ENCODE data around the gene KRTAP5-11.
"Not testable (repeated sequence)": the region's sequence is repeated elsewhere in the genome, so short reads cannot be mapped to it uniquely, and the experiment has no call there.

Gene KRTAP5-11, protein sequence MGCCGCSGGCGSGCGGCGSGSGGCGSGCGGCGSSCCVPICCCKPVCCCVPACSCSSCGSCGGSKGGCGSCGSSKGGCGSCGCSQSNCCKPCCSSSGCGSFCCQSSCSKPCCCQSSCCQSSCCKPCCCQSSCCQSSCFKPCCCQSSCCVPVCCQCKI

DNA sequence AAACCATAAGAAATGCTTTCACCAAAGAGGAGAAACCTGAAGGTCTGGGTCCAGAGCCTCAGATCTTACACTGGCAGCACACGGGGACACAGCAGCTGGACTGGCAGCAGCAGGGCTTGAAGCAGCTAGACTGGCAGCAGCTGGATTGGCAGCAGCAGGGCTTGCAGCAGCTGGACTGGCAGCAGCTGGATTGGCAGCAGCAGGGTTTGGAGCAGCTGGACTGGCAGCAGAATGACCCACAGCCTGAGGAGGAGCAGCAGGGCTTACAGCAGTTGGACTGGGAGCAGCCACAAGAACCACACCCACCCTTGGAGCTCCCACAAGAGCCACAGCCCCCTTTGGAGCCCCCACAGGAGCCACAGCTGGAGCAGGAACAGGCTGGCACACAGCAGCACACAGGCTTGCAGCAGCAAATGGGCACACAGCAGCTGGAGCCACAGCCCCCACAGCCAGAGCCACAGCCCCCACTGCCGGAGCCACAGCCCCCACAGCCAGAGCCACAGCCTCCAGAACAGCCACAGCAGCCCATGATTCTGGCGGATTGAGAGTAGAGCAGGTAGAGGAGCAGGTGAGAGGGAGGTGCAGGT is at the start of gene KRTAP5-11:
TSS of gene KRTAP5-11 (minus strand) at position 567 of the 587 bp plus-strand sequence. CDS start at position 529, 38 bp downstream.
- FAIRE-seq, result no peak

DNA sequence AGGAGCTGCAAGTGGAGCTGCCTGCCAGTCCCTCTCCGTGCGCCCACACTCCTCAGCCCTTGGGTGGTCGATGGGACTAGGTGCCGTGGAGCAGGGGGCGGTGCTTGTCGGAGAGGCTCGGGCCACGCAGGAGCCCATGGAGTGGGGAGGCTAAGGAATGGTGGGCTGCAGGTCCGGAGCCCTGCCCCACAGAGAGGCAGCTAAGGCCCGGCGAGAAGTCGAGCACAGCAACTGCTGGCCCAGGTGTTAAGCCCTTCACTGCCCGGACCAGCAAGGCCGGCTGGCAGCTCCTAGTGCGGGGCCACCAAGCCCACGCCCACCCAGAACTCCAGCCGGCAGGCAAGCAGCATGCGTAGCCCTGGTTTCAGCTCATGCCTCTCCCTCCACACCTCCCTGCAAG is 48.9 kb upstream of the KRTAP5-11 start:
- FAIRE-seq, result not testable (repeated sequence)

DNA sequence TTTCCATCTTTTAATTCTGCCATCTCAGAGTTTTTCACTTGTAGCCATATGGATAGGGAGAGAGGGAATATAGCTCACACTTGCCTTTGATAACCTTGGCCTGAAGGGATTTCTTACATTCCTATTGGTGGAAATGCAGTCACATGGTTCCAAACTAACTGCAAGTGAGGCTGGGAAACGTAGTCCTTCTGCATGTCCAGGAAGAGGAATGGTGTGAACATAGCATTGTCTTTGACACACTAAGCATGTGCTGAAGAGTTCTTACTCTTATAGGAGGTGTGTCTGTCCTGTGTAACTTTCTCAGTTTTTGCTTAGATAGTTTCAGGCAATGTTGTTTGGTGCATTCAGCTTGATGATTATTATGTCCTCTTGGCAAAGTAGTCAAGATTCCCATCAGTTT is 47.4 kb upstream of the KRTAP5-11 start:
- not testable (repeated sequence) for FAIRE-seq

DNA sequence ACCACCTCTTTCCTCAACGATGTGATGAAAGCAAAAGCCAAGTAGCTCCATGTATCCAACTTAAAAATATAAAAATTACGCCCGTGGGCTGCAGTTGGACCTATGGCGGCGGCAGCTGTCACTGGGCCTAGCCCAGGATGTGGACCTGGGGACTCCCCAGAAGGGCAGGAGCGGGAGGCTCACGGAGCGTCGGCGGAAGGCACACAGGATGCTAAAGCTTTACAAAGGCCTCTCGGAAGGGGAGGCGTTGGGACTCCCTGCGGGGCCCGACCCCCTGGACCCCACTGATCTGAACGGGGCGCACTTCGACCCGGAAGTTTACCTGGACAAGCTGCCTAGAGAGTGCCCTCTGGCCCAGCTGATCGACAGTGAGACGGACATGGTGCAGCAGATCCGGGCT is 46.3 kb upstream of the KRTAP5-11 start:
- not testable (repeated sequence) for FAIRE-seq

DNA sequence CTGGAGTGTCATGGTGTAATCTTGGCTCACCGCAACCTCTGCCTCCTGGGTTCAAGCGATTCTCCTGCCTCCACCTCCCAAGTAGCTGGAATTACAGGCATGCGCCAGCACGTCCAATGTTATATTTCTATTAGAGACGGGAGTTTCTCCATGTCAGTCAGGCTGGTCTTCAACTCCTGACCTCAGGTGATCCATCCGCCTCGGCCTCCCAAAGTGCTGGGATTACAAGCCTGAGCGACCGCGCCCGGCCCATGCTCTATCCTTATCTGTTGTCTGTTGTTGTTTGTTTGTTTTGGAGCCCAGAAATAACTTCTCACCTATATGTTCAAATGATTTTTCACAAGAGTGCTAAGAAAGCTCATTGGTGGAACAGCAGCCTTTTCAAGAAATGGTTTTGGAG is 40.6 kb upstream of the KRTAP5-11 start:
- FAIRE-seq, result not testable (repeated sequence)

DNA sequence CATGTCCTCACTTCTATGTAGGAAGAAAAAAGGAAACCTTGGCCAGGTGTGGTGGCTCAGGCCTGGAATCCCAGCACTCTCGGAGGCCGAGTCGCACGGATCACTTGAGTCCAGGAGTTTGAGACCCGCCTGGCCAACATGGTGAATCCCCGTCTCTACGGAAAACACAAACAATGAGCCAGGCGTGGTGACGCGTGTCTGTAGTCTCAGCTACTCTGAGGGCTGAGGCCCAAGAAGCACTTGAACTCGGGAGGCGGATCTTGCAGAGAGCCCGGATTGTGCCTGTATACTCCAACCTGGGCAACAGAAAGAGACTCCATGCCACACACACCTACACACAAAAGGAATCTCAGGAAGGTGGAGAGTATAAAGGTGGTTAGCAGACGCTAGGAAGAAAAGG is 39.9 kb upstream of the KRTAP5-11 start:
- not testable (repeated sequence) for FAIRE-seq

DNA sequence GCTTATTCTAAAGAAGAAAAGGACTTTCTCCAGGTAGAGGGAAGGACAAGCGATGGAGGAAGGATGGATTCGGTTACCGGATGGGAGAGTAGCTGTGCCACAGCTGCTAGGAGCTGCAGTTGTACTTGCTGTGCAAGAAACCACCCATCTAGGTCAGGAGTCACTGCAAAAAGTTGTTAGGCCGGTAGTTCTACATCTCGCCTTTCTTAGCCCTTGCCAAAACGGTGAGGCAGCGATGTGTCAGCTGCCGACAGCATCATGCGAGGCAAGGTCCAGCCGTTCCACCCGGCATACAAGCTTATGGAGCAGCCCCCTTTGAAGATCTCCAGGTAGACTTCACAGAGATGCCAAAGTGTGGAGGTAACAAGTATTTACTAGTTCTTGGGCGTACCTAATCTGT is 32.3 kb upstream of the KRTAP5-11 start:
- FAIRE-seq, result not testable (repeated sequence)

DNA sequence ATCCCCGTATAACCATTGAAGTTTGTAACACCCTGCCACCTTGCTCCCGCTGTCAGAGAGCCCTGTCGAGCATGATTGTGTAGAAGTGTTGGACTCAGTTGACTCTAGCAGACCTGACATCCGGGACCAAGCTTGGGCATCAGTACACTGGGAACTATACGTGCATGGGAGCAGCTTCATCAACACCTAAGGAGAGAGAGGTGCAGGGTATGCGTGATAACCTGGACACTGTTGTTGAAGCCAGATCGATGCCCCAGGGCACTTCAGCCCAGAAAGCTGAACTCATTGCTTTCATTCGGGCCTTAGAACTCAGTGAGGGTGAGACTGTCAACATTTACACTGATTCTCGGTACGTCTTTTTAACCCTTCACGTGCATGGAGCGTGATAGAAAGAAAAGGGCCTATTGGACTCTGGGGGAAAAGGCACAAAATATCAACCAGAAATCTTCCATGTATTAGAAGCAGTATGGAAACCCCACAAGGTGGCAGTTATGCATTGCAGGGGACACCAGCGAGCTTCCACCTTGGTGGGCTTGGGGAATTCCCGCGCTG is 31.8 kb upstream of the KRTAP5-11 start:
- FAIRE-seq, result not testable (repeated sequence)

DNA sequence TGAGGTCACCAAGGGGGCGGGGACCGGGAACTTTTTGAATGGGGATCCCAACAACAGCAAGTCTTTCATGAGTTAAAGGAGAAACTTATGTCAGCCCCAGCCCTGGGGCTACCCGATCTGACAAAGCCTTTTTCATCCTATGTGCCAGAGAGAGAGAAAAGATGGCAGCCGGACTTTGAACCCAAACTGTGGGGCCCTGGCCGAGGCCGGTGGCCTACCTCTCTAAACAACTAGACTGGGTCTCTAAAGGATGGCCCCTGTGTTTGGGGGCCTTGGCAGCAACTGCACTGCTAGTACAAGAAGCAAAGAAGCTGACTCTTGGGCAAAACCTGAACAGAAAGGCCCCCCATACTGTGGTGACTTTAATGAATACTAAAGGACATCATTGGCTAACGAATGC is 31.3 kb upstream of the KRTAP5-11 start:
- not testable (repeated sequence) for FAIRE-seq

DNA sequence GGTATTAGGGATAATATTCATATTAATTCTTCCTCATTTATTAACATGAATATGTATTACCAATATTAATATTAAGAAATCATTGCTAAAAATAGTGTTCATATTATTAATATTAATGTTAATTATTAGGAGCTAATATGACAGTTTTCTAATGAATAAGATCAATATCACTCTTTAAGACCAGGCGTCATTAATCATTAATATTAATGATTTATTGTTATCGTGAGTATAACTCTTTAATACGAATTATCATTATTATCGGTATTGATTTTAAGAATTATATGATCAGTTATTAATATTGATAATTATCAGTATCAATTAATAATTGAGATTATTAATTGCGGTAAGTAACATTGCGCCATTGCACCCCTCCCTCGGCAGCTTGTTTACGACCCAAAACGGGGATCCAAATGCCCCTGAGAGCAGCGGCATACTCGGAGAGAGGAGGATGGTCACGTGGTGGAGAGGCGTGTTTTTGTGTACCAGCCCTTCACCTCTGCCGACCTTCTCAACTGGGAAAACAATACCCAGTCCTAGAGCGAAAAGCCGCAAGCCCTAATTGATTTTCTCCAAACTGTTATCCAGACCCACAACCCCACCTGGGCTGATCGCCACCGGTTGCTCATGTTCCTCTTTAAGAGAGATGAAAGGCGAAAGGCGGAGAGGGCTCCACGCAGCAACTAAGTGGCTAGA is 28.7 kb upstream of the KRTAP5-11 start:
- not testable (repeated sequence) for FAIRE-seq

DNA sequence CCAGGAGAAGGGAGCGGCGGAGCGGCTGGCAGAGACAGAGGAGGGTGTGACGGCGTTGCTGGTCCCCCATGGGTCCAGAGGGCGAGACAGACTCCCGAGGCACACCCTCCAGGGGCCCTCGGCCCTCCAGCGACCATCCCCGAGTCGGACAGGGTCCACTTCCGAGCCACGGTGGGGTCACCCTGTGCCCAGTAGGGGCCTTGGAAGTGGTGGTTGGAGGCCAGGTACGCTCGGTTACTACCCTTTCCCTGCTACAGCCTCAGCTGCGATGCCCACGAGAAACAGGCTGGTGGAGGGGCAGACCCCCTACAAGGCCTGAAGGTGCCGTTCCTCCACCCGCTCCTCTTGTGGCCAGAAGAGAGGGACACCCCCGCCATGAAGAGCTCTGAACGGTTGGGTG is 25.6 kb upstream of the KRTAP5-11 start:
- FAIRE-seq, result not testable (repeated sequence)

DNA sequence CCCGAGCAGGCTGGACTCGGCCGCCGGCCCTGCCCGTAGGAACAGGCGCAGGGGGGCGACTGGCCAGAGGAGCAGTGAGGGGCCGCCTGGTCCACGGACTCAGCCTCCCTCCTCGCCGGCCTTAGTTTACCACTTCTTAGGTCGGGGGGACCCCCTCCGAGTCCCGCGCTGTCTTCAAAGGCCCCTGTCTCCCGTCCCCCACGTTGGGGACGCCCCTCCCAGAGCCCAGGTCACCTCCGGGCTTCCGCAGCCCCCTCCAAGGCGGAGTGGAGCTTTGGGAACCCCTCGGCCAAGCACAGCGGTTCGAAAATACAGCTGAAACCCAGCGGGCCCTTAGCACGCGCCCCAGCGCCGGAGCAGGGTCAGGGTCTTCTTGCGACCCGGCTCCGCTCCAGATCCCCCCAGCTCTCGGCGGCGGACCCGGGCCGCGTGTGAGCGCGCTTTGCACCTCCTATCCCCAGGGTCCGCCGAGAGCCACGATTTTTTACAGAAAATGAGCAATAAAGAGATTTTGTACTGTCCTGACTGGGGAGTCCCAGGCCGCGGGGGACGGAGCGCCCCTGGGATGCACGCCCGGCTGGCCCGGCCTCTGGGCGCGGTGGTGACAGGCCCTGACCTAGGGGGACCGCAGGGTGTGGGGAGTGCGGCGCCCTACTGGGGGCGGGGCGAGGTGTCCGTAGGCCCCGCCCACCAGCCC is 25.0 kb upstream of the KRTAP5-11 start:
- FAIRE-seq, result not testable (repeated sequence)

DNA sequence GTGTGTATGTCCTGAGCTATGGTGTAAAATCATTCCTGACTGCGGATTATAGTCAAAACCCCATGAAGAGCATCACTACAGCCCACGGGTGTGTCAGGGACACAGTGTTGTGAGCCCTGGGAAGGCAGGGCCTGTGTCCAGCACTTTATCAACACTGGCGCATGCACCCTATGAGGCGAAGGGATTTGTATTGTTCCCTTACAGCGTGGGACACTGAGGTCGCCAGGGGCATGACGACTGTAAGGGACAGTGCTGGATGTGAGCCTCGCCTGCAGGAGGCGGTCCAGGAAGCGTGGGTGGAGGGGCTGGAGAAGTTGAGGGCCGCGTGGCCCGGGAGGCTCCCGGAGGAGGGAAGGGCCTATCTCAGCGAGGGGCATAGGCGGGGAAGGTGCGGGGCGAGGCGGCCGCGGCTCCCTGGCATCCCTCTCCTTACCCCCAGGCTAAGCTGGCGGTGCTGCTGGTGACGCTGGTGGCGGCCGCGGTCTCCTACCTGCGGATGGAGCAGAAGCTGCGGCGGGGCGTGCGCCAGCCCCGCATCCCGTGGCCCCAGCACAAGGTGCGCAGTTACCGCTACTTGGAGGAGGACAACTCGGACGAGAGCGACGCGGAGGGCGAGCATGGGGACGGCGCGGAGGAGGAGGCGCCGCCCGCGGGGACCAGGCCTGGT is 24.3 kb upstream of the KRTAP5-11 start:
- not testable (repeated sequence) for FAIRE-seq

DNA sequence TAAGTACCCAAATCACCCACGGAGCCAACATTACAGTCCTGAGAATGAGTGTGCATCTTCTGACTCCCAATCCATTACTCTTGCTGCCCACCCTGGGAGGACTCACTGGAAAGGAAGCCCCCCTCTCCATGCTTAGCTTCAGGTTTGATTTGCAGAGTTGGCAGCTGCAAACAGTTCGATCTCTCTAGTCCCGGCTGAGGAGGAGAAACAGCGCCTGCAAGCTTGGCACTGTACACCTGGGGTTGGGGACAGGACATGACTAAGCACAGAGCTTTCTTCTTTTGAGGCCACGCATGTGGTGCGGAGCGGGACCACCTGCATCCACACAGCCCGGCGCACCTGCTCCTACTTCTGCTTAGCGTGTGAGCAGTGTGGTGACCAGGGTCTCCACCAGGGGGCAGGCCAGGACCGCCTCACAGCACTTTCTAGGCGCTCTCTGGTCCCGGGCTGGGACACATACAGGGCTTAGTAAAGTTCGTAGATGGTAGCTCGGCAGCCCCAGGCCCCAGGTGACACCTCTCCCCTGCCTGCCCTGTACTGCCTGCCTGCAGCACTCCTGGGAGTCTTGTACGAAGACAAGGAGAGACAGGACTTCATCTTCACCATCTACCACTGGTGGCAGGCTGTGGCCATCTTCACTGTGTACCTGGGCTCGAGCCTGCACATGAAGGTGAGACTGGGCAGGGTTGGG is 22.3 kb upstream of the KRTAP5-11 start:
- not testable (repeated sequence) for FAIRE-seq

DNA sequence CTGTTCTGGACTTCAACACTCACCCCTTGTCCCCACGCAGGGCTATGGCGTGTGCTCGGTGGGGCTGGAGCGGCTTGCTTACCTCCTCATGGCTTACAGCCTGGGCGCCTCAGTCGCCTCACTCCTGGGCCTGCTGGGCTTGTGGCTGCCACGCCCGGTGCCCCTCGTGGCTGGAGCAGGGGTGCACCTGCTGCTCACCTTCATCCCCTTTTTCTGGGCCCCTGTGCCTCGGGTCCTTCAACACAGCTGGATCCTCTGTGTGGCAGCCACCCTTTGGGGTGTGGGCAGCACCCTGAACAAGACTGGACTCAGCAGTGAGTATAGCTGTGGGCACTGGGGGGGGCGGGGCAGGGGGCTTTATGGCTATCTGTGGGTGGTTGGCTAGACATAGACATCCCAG is 20.5 kb upstream of the KRTAP5-11 start:
- FAIRE-seq, result not testable (repeated sequence)

DNA sequence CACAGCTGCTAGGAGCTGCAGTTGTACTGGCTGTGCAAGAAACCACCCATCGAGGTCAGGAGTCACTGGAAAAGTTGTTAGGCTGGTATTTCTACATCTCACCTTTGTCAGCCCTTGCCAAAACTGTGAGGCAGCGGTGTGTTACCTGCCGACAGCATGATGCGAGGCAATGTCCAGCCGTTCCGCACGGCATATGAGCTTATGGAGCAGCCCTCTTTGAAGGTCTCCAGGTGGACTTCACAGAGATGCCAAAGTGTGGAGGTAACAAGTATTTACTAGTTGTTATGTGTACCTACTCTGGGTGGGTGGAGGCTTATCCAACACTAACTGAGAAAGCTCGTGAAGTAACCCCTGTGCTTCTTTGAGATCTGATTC is 6.9 kb upstream of the KRTAP5-11 start:
- not testable (repeated sequence) for FAIRE-seq

DNA sequence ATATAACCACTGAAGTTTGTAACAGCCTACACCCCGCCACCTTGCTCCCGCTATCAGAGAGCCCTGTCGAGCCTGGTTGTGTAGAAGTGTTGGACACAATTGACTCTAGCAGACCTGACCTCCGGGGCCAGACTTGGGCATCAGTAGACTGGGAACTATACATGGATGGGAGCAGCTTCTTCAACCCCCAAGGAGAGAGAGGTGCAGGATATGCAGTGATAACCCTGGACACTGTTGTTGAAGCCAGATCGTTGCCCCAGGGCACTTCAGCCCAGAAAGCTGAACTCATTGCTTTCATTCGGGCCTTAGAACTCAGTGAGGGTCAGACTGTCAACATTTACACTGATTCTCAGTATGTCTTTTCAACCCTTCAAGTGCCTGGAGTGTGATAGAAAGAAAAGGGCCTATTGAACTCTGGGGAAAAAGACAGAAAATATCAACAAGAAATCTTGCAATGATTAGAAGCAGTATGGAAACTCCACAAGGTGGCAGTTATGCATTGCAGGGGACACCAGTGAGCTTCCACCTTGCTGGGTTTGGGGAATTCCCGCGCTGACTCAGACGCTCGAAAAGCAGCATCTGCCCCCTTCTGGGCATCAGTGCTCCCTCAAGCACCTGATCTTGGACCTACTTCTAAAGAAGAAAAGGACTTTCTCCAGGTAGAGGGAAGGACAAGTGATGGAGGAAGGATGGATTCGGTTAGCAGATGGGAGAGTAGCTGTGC is 6.3 kb upstream of the KRTAP5-11 start:
- FAIRE-seq, result not testable (repeated sequence)

DNA sequence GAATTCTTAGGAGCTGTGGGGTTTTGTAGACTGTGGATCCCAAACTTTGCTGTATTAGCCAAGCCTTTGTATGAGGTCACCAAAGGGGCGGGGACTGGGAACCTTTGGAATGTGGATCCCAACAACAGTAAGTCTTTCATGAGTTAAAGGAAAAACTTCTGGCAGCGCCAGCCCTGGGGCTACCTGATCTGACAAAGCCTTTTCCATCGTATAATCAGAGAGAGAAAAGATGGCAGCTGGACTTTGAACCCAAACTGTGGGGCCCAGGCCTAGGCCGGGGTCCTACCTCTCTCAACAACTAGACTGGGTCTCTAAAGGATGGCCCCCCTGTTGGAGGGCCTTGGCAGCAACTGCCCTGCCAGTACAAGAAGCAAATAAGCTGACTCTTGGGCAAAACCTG is 5.6 kb upstream of the KRTAP5-11 start:
- FAIRE-seq, result not testable (repeated sequence)

DNA sequence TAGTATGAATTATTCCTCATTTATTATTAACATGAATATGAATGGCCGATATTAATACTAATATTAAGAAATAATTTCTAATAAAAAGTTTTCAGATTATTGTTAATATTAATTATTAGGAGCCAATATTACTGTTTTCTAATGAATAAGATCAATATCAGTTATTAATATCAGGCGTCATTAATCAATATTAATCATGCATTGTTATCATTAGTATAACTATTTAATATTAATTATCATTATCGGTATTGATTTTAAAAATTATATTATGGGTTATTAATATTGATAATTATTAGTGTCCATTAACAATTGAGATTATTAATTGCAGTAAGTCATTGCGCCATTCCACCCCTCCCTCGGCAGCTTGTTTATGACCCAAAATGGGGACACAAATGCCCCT is 3.0 kb upstream of the KRTAP5-11 start:
- FAIRE-seq, result not testable (repeated sequence)

DNA sequence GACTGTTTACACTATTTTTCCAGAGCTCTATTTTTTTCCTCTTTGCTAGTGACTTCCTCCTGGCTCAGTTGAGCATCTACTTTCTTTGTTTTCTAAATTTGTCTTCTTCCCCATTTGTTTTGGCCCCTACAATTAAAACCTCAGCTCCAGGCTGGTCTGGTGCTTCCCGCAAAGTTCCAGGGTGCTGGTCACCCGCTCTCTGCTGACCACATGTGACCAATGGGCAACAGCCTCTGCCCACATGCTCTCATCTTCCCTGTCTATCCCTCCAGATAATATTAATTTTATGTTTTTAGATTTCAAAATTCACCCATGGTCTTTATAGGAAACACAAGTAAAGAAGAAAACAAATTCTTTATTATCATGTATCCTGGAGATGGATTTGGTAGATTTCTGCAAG is 294 bp upstream of the KRTAP5-11 start:
- not testable (repeated sequence) for FAIRE-seq

DNA sequence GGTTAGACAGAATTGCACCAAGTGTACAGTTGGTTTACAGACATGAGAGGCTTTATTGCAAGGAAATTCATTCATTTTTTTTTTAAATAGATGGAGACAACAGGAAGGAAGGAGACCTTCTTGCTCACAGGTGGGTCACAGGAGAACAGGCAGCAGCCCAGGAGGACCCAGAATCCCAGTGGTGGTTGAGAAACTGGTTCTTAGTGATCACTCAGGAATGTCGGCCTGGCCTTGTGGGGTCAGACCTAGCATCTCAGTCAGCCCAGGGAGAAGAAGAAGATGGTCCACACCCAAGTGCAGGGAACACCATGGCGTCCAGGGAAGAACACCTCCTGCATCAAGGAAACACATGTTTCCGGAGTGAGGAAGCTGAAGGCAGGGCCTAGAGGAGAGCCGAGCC is 849 bp downstream of the KRTAP5-11 start:
- no peak for FAIRE-seq

Data from TTC549 (cell line).